Keratinocyte (primary cell): ENCODE measurements around the gene SPATA13. TPM values are rescaled to one million over a fixed set of nuclear protein-coding genes. Genes with fewer than 3 reads are reported as not detected.

Source experiments
- DNase-seq: peaks from one replicate; pipeline ENCODE4 v3.0.0-alpha.2; 2011; ENCODE audit warnings: low read depth, missing footprints, low spot score
- FAIRE-seq: peaks from 2 replicates; lab custom pipeline; 2011; peaks lifted over from hg19 to GRCh38; lab: Jason Lieb, UNC
- H2AFZ ChIP-seq: 2 replicates; pipeline ENCODE4 v1.6.0; 2012; ENCODE audit warnings: low read length, control low read depth, inconsistent platforms; ENCODE audit not compliant: control insufficient read depth
- H3K27ac ChIP-seq: 2 replicates; pipeline ENCODE4 v1.5.1; 2011; ENCODE audit warnings: low read length; ENCODE audit not compliant: control insufficient read depth, insufficient read depth
- H3K27me3 ChIP-seq: 3 replicates; pipeline ENCODE4 v1.6.0; 2011; ENCODE audit warnings: low read length; ENCODE audit not compliant: control insufficient read depth, insufficient read depth; ENCODE audit errors: extremely low read depth
- H3K36me3 ChIP-seq, 2 experiments: 2 replicates in 1 of 2; 3 replicates in 1 of 2; pipeline ENCODE4 v1.5.1; 2011; ENCODE audit warnings: low read length in 2 of 2, mild to moderate bottlenecking in 1 of 2; ENCODE audit not compliant: control insufficient read depth in 2 of 2, insufficient read depth in 2 of 2; ENCODE audit errors: extremely low read depth in 1 of 2
- H3K4me1 ChIP-seq: 3 replicates; pipeline ENCODE4 v1.5.1; 2011; ENCODE audit warnings: low read length; ENCODE audit not compliant: control insufficient read depth, insufficient read depth; ENCODE audit errors: extremely low read depth
- H3K4me2 ChIP-seq: 3 replicates; pipeline ENCODE4 v1.6.0; 2011; ENCODE audit warnings: low read depth, low read length; ENCODE audit not compliant: control insufficient read depth, insufficient read depth; ENCODE audit errors: extremely low read depth
- H3K4me3 ChIP-seq, 3 experiments: fragments of 200-600 bp in 1 of 3; sonication (generic) in 1 of 3; 2 replicates in 2 of 3; 3 replicates in 1 of 3; pipeline ENCODE4 v1.5.1; 2011 to 2016; ENCODE audit warnings: low read length in 3 of 3, mild to moderate bottlenecking in 3 of 3, control low read depth in 2 of 3, inconsistent platforms in 1 of 3, low read depth in 1 of 3, mixed read lengths in 1 of 3, mixed run types in 1 of 3, moderate library complexity in 1 of 3; ENCODE audit not compliant: control insufficient read depth in 2 of 3, insufficient read depth in 2 of 3; ENCODE audit errors: extremely low read depth in 1 of 3
- H3K79me2 ChIP-seq: 2 replicates; pipeline ENCODE4 v1.6.0; 2012; ENCODE audit warnings: low read length; ENCODE audit not compliant: control insufficient read depth, insufficient read depth
- H3K9ac ChIP-seq: 3 replicates; pipeline ENCODE4 v1.6.0; 2011; ENCODE audit warnings: low read length; ENCODE audit not compliant: control insufficient read depth, insufficient read depth; ENCODE audit errors: extremely low read depth
- H3K9me1 ChIP-seq: 3 replicates; pipeline ENCODE4 v1.6.0; 2011; ENCODE audit warnings: low read length; ENCODE audit not compliant: control insufficient read depth, insufficient read depth; ENCODE audit errors: extremely low read depth
- H3K9me3 ChIP-seq: 2 replicates; pipeline ENCODE4 v1.5.1; 2012; ENCODE audit warnings: low read depth, low read length; ENCODE audit not compliant: control insufficient read depth
- H4K20me1 ChIP-seq: 3 replicates; pipeline ENCODE4 v1.6.0; 2011; ENCODE audit warnings: low read length; ENCODE audit not compliant: control insufficient read depth, insufficient read depth; ENCODE audit errors: extremely low read depth
- EZH2 ChIP-seq: IDR thresholded peaks from one replicate; pipeline ENCODE4 v1.6.1; 2012; ENCODE audit warnings: inconsistent platforms, mild to moderate bottlenecking, low read length, moderate library complexity
- dilution Hi-C: fragments of 300-500 bp; cut with MboI; formaldehyde crosslinking; loops from one replicate; pipeline ENCODE4 v1.7.0; 2020; ENCODE audit warnings: low sequenced_read_pairs; ENCODE audit not compliant: extremely low pct_ligation_motif_present
- polyA plus RNA-seq, 5 experiments: library from polyadenylated mRNA; depleted of rRNA in 3 of 5; stranded (reverse) in 3 of 5; stranded (forward) in 1 of 5; unstranded in 1 of 5; fragments of >200 nt; gene quantifications; 1 replicate in 1 of 5; 2 replicates in 3 of 5; 3 replicates in 1 of 5; pipeline versions ENCODE4 v1.2.1 to v1.2.3, GENCODE V29; 2011 to 2012; ENCODE audit warnings: missing spikeins in 2 of 5, low read depth in 1 of 5, low replicate concordance in 1 of 5
- TF ChIP-seq, protein P1 (sequence below), 3 experiments: IDR thresholded peaks in 1 of 3; conservative IDR thresholded peaks in 1 of 3; optimal IDR thresholded peaks in 1 of 3; 2 replicates in 2 of 3; 3 replicates in 1 of 3; pipeline versions ENCODE3 to v1.5.1; 2011; ENCODE audit warnings: low read length in 3 of 3, mild to moderate bottlenecking in 3 of 3, moderate library complexity in 2 of 3, control low read depth in 1 of 3, inconsistent platforms in 1 of 3; ENCODE audit not compliant: insufficient read depth in 2 of 3; ENCODE audit errors: extremely low read depth in 1 of 3

The SPATA13 gene
- polyA plus RNA-seq, 1 donor (not counting 4 experiments of a cell fraction or from before 2014, with no cell fraction given): 1.2 TPM

DNA sequence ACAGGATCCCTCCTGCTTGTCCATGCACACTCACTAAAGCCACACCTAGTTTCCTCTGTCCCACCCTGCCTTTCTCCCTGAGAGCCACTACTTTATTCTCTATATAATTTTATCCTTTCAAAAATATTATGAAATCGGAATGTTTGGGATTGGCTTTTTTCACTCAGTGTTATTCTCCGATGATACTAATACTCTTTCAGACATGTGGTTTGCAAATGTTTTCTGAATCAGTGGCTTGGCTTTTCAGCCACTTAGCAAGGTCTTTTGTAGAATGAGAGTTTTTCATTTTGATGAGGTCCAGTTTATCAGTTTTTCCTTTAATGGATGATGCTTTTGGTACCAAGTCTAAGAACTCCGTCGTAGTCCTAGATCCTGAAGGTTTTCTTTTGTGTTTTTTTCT, 11.6 kb downstream of the SPATA13 start:
- Histone ChIP-seq H3K79me2 (no peaks in the 10 kb centered on the region), H4K20me1 (no peaks in the 10 kb centered on the region), H3K27ac (no peak overlapping the region), H3K9me1 (no peaks in the 10 kb centered on the region), H3K4me1 (no peaks in the 10 kb centered on the region), H3K9me3 (no peaks in the 10 kb centered on the region), H3K27me3 (no peaks in the 10 kb centered on the region), H3K9ac (no peak overlapping the region), H3K4me3 (no peak overlapping the region), H3K4me2 (no peak overlapping the region), H3K36me3 (no peaks in the 10 kb centered on the region), H2AFZ (no peak overlapping the region)
- no peak for DNase-seq
- TF ChIP-seq EZH2: no peak
- TF ChIP-seq, protein P1, sequence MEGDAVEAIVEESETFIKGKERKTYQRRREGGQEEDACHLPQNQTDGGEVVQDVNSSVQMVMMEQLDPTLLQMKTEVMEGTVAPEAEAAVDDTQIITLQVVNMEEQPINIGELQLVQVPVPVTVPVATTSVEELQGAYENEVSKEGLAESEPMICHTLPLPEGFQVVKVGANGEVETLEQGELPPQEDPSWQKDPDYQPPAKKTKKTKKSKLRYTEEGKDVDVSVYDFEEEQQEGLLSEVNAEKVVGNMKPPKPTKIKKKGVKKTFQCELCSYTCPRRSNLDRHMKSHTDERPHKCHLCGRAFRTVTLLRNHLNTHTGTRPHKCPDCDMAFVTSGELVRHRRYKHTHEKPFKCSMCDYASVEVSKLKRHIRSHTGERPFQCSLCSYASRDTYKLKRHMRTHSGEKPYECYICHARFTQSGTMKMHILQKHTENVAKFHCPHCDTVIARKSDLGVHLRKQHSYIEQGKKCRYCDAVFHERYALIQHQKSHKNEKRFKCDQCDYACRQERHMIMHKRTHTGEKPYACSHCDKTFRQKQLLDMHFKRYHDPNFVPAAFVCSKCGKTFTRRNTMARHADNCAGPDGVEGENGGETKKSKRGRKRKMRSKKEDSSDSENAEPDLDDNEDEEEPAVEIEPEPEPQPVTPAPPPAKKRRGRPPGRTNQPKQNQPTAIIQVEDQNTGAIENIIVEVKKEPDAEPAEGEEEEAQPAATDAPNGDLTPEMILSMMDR (optimal IDR thresholded peaks at IDR 0.05 in 1 of 3, IDR thresholded peaks at IDR 0.05 in 1 of 3, conservative IDR thresholded peaks at IDR 0.05 in 1 of 3; ENCODE audit: extremely low read depth in 1 of 3, insufficient read depth in 2 of 3, low read length in 3 of 3): no peak
- no peak for FAIRE-seq
- dilution Hi-C loops: no loop called here

DNA sequence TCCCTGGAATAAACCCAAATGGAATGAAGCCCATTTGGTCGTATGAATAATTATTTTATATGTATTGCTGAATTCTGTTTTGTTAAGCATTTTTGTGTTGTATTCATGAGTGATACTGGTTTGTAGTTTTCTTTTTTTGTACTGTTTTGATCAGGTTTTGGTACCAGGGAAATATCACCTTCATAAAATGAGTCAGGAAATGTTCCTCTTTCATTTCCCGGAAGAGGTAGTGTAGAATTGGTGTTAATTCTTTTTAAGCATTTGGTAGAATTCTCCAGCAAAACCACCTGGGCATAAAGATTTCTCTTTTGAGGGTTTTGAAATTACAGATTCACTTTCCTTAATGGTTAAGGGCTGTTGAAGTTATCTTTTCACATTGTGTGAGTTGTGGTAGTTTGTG, 13.3 kb downstream of the SPATA13 start:
- Histone ChIP-seq H3K79me2 (no peaks in the 10 kb centered on the region), H3K4me3 (no peak overlapping the region), H3K36me3 (no peaks in the 10 kb centered on the region), H3K9me1 (no peaks in the 10 kb centered on the region), H3K9me3 (no peaks in the 10 kb centered on the region), H3K4me2 (no peak overlapping the region), H3K27me3 (no peaks in the 10 kb centered on the region), H4K20me1 (no peaks in the 10 kb centered on the region), H3K9ac (no peak overlapping the region), H3K27ac (no peak overlapping the region), H3K4me1 (no peaks in the 10 kb centered on the region), H2AFZ (no peak overlapping the region)
- no peak for DNase-seq
- no peak for TF ChIP-seq EZH2
- TF ChIP-seq, protein P1 (optimal IDR thresholded peaks at IDR 0.05 in 1 of 3, IDR thresholded peaks at IDR 0.05 in 1 of 3, conservative IDR thresholded peaks at IDR 0.05 in 1 of 3; ENCODE audit: extremely low read depth in 1 of 3, insufficient read depth in 2 of 3, low read length in 3 of 3): no peak
- dilution Hi-C loops: no loop called here
- no peak for FAIRE-seq
